ENCODE measurements around the gene SLAMF9.

DNA sequence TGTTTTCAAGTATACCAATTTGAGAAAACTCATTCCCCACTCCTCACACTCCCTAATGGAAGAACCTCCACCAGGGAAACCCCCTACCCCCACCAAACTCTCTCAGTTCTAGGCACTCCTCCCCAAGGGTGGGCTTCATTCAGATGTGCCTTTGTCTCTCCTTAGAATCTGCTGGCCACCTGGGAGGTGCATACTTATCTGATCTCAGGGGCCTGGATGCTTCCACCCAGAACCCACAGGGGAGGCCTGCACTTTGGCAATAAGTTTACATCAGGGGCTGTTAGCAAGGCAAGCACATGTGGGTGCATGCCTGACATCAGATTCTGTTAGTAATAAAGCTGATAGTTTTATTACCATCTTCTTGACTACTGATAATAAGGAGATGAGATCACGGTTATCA, 32.5 kb upstream of the SLAMF9 start:
- TF ChIP-seq, protein P1, sequence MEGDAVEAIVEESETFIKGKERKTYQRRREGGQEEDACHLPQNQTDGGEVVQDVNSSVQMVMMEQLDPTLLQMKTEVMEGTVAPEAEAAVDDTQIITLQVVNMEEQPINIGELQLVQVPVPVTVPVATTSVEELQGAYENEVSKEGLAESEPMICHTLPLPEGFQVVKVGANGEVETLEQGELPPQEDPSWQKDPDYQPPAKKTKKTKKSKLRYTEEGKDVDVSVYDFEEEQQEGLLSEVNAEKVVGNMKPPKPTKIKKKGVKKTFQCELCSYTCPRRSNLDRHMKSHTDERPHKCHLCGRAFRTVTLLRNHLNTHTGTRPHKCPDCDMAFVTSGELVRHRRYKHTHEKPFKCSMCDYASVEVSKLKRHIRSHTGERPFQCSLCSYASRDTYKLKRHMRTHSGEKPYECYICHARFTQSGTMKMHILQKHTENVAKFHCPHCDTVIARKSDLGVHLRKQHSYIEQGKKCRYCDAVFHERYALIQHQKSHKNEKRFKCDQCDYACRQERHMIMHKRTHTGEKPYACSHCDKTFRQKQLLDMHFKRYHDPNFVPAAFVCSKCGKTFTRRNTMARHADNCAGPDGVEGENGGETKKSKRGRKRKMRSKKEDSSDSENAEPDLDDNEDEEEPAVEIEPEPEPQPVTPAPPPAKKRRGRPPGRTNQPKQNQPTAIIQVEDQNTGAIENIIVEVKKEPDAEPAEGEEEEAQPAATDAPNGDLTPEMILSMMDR (IDR thresholded peaks at IDR 0.05), result no peak
- TF ChIP-seq POLR2A (IDR thresholded peaks at IDR 0.05), result no peak

All from right lobe of liver (tissue), 4 donors.